Stimulated activated CD8-positive, alpha-beta memory T cell treated with anti-CD3 and anti-CD28 coated beads, Interleukin-2, amount 100 ng/mL, for 48 hours (primary cell): ENCODE results near the gene MBD5.

ENCODE experiments used
- DNase-seq, 2 donors: peaks; one replicate each; pipeline ENCODE4 v3.0.0-alpha.2; 2020; ENCODE audit warnings: low read depth in 2 of 2

MBD5 gene

DNA sequence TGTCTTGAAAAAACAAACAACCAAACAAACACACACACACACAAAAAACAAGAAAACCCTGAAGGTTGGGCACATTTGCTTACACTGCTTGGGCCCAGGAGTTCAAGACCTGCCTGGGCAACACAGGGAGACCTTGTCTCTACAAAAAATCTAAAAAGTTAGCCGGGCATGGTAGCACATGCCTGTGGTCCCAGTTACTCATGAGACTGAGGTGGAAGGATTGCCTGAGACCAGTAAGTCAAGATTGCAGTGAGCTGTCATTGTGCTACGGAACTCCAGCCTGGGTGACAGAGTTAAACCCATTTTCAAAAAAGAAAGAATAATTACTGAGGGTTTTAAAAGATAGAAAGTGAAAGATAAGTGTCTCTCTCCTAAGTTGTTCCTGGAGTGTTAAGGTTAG lies 103.4 kb downstream of the MBD5 start:
- DNase-seq, result no peak

DNA sequence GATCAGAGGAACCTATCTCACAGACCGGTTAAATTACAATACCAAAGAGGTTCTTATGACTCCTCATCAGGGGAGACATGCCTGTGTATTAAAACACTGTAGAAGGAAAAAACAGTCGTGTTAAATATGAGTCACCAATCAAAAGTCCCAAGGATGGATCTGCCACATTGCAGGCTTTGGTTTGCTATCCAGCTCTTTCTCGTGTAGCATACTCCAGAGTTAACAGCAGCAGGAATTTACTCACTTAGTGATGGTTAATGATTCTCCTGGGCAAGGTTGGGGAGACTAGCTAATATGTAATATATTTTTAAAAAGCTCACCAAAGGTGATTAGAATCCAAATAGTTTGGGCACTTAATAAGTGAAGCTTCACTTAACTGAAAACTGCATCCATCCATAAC lies 109.7 kb downstream of the MBD5 start:
- no peak for DNase-seq

DNA sequence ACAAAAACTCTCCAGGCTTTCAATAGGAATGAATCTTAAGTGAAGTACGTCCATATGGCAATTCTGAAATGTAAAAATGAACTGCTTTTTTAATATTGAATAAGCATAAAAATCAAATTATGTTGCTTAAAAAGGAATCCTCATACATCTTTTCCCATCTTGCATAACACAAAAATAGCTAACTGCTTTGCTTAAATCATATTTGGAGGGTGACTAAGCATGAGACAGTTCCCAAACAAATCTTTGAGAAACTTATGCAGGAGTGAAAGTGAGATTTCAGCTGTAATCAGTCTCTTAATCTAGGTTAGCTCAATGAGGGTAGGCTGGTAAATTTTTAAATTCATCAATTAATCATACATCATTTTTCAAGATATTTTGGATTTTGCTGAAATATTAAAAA lies 111.5 kb downstream of the MBD5 start:
- no peak for DNase-seq

DNA sequence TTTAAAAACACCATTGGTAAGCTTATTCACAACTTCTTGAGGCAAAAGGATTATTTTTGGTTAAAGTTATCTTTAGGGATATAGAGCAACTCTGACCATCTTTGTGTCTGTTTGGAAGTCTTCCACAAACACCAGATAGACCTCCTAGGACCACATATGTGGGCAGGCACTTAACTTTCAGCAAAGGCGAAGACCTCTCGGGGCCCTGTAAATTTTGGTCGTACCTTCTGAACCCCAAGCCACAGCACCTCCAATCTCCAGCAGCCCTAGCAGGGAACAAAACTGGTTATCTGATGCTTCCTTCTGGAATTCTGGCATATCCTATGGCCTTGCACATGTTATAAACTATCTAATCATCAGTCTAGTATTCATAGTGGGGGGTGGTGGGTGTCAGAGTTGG lies 114.8 kb downstream of the MBD5 start:
- DNase-seq, result no peak

DNA sequence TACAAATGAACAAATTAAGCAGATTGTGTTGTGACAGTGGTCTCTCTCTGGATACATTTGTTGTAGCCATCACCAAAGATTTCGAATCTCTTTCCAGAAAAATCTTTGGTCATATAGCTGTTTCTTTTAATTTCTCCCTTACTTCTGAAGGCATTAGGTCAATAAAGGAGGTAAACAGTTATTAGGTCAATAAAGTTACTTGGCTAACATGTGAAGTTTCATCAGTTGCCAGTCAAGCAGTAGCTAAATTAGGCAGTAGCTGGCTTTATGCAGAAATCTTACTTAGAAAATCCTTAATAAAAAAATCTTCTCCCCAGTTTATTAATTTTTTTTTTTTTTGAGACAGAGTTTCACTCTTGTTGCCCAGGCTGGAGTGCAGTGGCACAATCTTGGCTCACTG lies 115.5 kb downstream of the MBD5 start:
- no peak for DNase-seq

DNA sequence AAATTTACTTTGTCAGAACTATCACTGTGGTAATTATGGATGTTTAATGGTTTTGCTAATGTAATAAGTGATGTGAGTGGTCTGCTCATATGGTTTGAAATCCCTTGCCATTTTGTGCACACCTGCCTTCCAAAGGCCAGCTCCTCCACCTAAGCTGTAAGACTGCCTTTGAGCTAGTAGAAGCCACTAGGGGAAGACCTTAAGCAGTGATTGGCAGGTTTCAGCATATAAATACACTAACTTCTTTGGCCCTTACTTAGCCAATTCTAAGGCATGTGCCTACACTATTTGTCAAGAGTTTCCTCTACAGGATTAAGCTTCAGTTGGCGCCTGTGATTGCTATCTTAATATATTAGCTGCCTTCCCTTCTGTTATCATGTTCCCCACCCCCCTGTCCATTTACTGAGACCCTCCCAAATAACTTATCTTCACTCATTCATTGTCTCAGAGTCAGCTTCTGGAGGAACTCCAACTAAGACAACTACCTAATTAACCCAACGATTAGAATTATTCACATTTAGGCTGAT lies 141.1 kb downstream of the MBD5 start:
- DNase-seq, result no peak

DNA sequence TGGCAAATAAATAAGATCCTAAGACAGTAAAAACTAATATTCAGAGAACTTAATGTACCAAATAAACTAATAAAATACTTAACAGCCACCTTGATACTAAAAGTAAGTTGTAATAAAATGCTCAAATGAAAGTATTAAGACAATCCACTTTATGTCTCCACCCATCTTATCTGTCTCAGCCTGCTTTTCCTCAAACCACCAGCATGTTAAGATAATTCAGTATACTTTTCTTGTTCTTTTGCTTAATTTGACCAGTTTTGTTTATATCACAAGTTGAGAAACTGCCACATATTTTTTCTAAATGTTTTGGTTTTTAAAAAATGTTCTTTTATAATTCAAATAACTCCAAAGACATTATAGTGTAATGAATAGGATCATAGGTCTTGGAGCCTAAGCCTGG lies 142.0 kb downstream of the MBD5 start:
- DNase-seq, result no peak

DNA sequence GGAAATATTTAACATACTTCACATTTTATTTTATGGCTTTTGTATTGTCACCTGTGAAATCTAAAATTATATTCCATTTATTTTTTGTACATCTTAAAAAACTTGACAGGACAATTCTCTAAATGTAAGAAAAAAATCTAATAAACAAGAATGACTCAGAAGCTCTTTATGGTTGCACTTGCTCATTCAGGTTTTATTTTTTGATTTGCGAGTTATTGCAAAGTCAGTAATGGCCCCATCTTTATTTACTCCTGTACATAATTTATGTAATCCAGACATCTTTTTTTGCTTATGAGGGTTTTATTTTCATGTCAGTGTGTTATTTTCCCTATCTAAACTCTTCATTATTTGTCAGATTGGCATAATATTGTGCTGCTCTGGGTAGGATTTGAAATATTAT lies 145.1 kb downstream of the MBD5 start:
- no peak for DNase-seq

DNA sequence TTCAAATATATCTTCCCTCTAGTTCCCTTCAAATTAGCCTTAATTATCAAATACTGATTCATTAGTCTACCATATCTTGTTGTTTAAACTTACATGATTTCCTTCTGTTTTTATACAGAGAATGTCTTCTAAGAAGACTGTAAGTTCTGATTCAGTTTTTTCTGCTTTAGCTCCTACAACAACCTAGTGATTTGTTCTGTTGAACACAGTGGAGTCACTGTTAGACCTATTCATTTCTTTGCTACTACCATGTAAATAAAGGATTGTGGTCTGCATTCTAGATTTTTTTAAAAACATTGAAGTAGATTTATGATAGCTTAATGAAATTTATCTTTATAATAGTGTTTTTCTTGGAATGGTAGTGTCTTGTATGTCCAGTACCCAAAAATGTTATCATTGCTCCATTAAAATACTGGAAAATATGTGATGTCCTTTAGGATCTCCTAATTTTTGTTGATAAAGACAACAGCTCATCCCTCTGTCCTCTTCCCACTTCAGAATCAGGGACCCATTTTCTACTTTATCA lies 146.4 kb downstream of the MBD5 start:
- no peak for DNase-seq

GRCh38 chr2:148167855-148168254 lies 147.0 kb downstream of the MBD5 start:
- no peak for DNase-seq

- DNase-seq, result no peak
Measured at GRCh38 chr2:148172131-148172753, 151.4 kb downstream of the MBD5 start.

DNA sequence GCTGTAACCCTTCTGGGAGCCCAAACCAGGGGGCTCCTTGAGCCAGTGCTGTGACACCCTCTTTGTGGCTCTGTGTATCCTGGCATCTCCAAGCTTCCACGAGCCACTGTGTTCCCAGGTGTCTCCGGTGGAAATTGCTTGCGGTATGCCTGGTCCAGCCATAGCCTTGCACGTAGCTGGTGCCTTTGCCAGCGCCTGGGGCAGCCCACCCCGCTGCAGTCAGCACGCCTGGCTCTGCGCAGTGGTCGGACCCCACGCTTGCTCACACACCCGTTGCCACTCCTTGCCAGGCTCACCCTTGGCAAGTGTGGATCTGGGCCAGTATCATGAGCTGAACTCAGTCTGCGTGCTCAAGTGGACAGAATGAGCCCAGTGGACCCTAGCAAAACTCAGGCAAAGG lies 152.3 kb downstream of the MBD5 start:
- no peak for DNase-seq

DNA sequence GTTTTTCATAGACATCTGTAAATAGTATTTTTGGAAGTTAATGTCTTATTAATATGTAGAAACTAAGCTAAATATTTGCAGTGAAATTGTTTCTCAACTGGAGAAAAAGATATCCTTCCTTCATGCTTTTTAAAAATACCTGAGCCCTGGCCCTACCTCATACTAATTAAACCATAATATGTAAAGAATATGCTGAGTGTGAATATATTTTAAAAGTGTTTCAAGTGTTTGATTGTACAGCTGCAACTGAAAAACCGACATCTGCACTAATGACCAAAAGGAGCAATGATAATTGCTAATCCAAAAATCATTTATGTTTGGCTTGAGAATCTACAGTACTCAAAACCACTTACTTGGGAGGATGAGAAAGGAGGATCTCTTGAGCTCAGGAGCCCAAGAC lies 156.7 kb downstream of the MBD5 start:
- DNase-seq, result no peak

- no peak for DNase-seq
Measured at GRCh38 chr2:148179724-148180123, 158.8 kb downstream of the MBD5 start.

GRCh38 chr2:148184976-148185375 lies 164.1 kb downstream of the MBD5 start:
- DNase-seq, result no peak

DNA sequence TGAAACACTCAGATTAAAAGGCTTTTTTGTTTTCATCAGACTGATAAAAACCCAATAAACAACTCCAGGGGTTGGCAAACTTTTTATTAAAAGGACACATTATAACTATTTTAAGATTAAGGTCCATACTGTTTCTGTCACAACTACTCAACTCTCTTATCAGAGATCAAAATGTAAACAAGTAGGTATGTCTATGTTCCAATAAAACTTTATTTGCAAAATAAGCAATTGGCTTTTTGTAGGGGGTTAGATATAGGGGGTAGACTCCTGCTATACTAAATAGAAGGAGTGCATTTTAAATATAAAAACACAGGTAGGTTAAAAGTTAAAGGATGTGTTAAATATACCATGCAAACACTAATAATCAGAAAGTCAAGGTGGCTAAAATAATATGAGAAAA lies 174.0 kb downstream of the MBD5 start:
- no peak for DNase-seq

- peak; percentile 21 to 32 for DNase-seq
Measured at GRCh38 chr2:148201075-148202004, 180.4 kb downstream of the MBD5 start.

- no peak for DNase-seq
Measured at GRCh38 chr2:148202237-148202636, 181.3 kb downstream of the MBD5 start.

DNA sequence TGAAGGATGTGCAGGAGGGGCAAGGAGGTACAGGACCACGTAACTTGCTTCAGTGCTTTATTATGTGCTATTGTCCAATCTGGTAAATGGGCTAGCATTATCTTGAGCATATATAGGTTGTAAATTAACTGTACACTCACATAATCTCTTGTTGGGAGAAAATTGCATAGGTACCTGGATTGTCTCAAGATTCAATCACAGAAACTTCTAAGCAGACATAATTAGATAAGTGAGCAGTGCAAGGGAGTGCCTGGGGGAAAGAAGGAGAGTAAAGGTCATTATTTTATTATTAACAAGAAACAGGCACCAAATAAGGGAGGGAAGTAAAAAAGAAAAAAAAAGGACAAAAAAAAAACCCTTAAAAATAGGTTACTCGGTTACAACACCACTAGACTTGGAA lies 186.2 kb downstream of the MBD5 start:
- no peak for DNase-seq

GRCh38 chr2:148209603-148210002 lies 188.7 kb downstream of the MBD5 start:
- DNase-seq, result no peak

DNA sequence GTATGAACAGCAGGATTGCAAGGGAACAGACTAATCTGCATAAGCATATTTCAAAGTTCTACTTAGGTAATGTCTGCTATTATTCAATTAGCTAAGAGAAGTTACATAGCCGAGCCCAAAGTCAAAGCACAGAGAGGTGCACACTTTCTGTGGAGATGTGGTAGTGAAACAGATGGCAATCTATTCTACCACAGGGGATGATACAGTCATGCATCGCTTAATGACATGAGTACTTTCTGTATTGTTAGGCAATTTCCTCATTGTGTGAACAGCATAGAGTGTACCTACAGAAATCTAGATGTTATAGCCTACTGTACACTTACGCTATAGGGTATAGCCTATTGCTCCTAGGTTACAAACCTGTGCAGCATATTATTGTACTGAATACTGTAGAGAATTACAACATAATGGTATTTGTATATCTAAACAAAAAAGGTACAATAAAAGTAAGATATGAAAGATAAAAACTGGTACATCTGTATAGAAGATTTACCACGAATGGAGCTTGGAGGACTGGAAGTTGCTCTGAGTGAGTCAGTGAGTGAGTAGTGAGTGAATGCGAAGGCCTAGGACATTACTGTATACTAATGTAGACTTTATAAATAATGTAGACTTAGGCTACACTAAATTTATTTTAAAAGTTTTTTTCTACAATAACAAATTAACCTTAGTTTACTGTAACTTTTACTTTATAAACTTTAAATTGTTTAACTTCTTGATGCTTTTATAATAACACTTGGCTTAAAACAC lies 197.6 kb downstream of the MBD5 start:
- DNase-seq, result no peak

DNA sequence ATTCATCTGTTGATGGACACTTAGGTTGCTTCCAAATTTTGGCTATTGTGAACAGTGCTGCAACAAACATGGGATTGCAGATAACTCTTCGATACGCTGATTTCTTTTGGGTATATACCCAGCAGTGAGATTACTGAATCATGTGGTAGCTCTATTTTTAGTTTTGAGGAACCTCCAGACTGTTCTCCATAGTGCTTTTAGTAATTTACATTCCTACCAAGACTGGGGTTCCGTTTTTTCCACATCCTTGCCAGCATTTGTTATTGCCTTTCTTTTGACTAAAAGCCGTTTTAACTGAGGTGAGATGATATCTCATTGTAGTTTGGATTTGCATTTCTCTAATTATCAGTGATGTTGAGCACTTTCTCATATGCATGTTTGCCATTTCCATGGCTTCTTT lies 200.3 kb downstream of the MBD5 start:
- no peak for DNase-seq
